Right renal pelvis (tissue), 4 donors: ENCODE measurements around the gene NEK1. TPM values are rescaled to one million over a fixed set of nuclear protein-coding genes. Genes with fewer than 3 reads are reported as not detected.
"Not testable (repeated sequence)": the region's sequence is repeated elsewhere in the genome, so short reads cannot be mapped to it uniquely, and the experiment has no call there.

Experiments used
- DNase-seq, 4 donors: peaks; one replicate each; pipeline ENCODE4 v3.0.0-alpha.2; 2013; ENCODE audit warnings: low read depth in 4 of 4, low spot score in 3 of 4, missing footprints in 1 of 4
- polyA plus RNA-seq, 4 donors: library from polyadenylated mRNA; unstranded; fragments of 120-200 nt; gene quantifications; one replicate each; pipeline ENCODE4 v1.2.1, GENCODE V29; 2013; ENCODE audit not compliant: insufficient read length in 4 of 4

NEK1 gene
- polyA plus RNA-seq, 4 donors: 21.8 to 26.2 (median 23.6) TPM

DNA sequence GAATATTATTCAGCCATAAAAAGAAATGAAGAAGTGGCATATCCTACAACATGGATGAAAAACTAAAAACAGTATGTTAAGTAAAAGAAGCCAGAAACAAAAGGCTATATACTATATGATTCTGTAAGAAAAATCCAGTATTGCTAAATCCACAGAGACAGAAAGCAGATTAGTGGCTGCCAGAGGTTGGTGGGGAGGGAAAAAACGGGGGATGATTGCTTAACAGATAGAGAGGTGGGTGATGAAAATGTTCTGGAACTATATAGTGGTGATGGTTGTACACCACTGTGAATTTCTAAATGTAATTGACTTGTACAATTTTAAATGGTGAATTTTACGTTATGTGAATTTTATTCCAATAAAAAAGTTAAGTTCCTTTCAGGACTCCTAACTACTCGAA is 184.0 kb downstream of the NEK1 start:
- no peak for DNase-seq

DNA sequence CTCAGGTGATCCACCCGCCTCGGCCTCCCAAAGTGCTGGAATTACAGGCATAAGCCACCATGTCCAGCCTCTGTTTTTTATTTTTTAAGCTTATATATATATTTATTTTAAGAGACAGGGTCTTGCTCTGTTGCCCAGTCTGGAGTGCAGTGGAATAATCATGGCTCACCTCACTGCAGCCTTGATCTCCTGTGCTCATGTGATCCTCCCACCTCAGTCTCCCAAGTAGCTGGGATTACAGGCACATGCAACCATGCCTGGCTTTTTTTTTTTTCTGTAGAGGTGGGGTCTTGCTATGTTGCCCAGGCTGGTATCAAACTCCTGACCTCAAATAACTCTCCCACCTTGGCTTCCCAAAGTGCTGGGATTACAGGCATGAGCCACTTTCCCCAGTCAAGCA is 184.7 kb downstream of the NEK1 start:
- not testable (repeated sequence) for DNase-seq

DNA sequence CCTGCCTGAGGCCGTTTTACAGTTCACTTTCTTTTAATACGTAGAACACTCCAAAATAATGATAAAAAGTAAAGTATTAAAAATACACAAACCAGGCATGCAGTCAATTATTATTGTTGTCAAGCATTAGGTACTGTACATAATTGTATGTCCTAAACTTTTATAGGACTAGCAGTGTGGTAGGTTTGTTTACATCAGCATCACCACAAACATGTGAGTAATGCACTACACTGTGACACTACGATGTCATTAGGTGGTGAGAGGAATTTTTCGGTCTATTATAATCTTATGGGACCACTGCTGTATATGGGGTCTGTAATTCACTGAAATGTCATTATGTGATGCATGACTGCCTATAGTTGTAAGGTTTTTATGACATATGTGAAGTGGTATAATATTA is 192.1 kb downstream of the NEK1 start:
- no peak for DNase-seq

DNA sequence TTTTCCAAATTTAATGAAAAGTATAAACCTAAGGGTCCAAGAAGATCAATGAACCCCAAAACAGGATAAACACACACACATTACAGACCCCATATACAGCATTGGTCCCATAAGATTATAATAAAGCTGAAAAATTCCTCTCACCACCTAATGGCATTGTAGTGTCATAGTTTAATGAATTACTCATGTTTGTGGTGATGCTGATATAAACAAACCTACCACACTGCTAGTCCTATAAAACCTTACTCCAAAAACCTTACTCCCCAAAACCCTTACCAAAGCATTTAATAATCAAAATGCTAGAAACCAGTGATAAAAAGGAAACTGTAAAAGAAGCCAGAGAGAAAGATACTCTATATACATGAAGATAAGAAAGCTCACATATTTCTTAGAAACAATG is 193.5 kb downstream of the NEK1 start:
- no peak for DNase-seq

DNA sequence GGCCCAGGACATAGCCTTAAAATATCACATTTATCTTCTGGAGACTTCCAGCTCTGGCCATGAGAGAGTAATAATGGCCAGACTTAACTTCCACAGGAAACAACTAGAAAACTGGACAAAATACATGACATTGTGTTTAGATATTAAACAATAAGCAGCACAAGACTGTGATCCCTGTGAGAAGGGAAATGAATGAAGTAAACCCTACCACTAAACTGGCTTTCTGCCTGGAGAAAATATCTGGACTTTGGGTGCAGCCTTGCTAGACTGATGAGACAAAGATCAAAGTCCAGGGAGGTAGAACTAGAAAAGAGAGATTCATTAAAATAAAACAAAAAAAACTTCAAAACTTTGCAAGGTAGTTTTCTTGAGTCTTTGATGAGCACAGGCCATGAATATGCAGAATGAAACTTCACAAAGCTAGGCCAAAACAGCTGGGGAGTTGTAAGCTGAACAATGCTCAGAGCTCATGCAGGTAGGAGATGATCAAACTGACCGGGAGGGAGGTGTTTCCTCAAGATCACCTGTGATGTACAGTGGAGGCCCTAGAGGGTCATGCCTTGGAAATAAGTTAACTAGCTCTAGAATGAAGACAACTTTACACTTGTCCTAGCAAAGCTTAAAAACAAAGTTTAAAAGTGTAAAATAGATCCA is 194.6 kb downstream of the NEK1 start:
- DNase-seq: no peak

DNA sequence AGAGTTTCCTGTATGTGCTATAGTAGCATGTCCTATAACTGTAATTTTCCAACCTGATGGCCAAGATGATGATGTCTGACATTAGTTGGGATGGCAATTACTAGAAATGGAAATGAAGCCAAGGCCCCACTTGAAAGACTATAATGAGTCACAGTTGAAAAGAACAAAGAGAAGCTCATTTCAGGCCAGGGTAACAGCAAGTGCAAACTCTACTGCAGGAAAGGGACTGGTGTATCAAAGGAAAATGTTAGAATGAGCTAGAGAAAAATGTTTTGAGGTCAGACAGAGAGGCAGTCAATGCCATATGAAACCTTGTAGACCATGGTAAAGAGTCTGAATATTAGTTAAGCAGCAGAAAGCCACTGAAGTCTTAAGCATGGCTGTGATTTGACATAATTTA is 195.4 kb downstream of the NEK1 start:
- no peak for DNase-seq

DNA sequence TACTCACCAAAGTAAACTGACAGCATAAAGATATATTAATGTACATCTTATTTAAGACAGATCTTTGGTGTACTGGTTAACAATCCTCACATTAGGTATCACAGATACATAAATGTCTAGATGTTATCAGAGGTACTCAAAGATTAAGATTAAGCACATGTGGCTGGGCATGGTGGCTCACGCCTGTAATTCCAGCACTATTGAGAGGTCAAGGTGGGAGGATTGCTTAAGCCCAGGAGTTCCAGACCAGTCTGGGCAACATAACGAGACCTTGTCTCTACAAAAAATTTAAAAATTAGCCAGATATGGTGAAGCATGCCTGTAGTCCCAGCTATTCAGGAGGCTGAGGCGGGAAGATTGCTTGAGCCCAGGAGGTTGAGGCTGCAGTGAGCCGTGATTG is 195.9 kb downstream of the NEK1 start:
- DNase-seq: no peak

DNA sequence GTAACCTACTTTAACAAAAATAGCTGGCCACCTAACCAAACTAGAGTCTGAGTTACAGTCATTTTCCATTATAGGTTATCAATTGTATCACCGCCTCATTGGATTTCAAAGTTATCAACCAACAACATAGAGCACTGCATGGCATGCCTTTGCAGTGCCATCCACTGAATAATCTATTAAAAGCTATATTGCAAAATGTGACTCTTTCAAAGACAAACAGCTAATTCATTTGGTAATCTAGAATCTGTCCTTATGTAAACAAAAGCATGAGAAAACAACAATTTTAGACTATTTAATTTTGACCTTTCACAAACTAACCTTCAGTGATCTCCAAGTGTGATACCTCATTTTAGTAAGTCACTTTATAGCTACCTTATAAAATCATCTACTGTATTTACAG is 197.5 kb downstream of the NEK1 start:
- no peak for DNase-seq

DNA sequence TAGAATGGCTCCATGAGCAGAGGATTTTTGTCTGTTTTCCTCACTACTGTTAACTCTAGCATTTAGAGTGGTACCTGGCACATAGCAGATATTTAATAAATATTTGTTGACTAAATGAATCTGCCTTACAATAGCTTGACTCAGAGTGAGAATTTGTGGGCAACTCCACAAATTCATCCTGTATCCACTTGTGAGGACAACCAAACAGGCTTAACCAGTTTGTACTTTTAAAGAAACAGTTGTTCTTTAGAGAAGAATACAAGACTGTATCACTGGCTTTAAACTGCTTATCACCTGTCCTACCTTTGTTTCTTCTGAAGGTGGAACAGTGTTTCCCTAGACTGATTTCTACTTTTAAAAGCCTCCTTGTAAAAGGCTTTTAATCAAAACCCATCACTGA is 200.3 kb downstream of the NEK1 start:
- DNase-seq: no peak

DNA sequence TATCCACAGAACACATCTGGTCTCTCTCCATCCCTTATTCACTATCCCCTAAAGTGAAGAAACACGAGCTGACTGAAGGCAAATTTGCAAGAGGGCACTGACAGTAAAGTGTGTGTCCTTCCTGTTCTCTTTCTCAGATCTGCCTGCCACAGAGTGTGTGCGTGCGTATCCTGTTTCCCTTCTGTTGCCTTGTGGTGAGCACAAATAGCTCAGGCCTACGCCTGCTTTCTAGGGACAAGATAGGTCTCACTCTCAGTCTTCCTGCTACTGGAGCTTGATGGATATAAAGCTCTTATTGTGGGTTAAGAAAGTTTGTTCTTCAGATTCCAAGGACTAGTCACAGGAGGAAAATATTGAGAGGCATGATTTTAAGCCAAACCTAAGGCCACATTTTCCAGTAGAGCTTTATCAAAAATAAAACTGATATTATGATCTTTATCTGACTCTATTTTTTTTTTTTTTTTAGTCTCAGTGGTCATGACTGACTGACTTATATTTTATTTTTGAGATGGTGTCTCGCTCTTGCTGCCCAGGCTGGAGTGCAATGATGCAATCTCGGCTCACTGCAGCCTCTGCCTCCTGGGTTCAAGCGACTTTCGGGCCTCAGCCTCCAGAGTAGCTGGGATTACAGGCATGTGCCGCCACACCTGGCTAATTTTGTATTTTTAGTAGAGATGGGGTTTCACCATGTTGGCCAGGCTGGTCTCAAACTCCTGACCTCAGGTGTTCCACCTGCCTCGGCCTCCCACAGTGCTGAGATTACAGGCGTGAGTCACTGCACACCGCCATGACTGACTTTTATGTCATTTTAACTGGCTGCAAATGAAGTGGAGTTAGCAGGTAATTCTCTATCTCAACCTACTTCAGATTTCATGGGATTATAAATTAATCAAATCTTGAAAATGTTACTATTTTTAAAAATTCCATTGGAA is 201.3 kb downstream of the NEK1 start:
- peak in 3 of 4 donors; percentile 4 to 42 (median 18) for DNase-seq

DNA sequence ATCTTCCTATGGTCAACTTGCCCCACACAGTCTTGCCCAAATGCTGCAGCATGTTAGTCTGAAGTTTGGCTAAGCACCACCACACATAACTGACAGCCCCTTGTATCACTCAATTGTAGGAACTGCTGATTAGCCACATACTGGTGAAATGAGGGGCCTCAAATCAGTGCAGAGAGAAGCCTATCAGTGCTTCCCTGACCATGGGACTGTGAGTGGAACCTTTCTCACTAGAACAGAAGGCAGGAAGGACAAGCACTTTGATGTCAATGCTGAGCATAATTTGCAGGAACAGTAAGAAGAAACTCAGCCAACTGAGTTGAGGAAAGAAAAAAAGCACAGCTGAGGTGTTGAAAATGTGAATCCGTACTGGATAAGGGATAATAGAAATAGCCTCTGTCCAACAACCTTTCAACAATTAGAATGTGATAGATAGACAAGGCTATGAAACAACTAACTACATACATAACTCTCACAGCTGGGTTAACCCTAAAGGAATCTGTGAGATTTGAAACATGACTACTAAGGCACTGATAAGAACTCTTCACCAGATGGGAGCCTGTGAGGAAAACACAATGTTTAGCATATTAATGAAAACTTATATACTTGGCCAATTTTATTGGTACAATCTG is 205.1 kb downstream of the NEK1 start:
- no peak for DNase-seq

DNA sequence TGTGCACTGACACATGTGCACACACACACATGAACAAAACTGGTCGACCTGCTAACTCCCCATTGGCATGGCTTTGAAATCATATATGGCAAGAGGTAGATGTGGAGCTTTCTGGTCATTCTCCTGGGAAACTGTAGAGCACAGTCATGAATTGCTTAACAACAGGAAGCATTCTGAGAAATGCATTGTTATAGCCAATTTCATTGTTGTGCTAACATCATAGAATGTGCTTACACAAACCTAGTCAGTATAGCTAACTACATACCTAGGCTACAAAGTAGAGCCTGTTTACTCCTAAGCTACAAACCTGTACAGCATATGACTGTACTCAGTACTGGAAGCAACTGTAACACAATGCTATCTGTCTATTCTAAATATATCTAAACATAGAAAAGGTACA is 207.4 kb downstream of the NEK1 start:
- no peak for DNase-seq

DNA sequence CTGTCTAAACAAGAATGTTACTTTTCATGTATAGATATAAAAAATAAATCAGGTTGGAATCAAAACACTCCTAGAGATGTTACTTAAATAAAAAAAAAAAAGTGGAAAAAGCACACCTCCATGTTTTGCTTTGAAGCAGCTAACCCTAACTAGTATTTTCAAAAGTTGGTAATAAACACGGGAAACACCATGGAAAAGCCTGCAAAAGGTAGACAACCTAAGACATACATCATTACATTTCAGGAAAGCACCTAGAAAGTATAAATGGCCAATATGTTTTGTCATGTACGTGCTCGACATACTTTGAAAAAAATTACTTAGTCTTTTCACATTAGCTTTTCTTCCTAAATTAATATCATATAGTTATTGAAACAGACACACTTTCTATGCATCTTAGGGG is 211.6 kb downstream of the NEK1 start:
- no peak for DNase-seq

DNA sequence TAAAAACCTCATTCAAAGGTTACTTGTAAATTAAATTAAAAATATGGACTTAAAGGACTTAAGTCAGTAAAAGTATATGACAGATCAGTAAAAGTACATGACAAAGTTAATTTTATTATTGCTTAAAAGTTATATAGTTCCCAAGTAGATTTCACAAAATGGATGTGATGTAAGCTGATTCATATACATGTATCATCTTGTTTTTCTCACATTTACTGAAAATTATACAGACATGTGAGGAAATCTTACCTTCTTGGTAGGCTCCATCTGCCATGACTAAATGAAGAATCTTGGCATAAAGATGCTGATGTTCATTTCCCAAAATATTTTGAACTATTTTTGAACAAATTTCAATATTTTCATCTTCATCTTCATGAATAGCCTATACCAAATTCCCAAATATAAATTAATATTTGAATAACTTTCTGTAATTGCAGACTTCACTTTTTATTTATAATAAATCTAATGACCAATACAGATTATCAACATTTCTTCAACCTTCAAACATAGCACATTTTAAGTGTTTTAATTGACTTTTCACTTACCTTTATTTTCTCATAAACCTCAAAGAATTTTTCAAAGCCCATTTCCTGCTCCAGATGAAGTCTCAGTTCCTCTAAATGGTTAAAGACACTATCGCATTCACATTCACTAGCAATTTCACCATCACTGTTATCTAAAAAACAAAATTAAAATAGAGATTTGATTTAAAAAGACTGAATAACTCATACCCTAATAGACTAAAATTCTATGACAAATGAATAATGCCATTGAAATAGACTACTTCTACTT is 212.2 kb downstream of the NEK1 start:
- no peak for DNase-seq

DNA sequence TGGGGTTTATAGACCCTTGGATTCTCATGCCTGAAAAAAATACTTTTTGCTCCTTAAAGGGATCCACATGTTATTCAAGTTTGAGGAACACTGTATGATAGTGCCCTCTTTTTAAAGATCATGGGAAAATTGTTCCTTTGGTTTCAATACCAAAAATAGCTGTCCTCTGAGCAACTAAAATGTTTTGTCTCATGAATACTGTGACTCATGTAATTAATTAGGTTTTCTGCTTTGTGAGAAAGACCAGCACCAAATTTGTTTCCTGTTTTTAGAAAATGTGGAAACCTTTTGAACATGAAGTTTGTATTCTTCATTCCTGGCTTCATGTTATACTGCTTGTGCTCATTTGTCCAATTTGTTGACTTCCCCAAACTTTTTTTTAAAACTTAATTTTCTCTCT is 214.1 kb downstream of the NEK1 start:
- no peak for DNase-seq

DNA sequence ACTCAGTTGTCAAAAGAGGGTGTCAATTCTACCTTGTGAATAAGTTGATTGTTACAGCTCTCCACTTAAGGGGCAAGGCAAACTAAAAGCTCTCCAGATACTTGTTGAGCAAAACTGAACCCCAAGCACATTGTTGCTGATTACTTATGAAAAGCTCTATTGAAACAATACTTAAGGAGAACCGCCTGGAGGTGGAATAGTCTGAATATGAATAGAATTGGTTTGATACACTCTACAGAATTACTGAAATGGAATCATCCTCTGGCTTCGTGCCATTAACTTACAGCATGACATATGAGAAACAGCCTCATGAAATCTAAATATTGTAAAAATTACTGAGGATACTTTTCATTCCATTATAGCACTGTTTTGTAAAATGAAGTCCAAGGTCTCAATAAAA is 214.6 kb downstream of the NEK1 start:
- no peak for DNase-seq

DNA sequence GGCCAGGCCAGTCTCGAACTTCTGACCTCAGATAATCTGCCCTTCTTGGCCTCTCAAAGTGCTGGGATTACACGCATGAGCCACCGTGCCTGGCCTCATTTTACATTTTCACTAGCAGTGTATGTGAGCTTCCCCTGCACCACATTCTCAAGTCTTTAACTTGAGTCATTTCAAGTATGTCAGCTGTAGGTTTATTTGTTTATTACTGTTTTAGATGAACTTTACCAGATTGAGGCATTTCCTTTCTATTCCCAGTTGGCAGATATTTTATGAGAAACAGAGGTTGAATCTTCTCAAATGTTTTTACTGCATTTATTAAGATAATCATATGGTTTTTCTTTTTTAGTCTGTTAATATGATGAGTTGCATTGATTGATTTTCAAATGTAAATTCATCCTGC is 227.0 kb downstream of the NEK1 start:
- no peak for DNase-seq

DNA sequence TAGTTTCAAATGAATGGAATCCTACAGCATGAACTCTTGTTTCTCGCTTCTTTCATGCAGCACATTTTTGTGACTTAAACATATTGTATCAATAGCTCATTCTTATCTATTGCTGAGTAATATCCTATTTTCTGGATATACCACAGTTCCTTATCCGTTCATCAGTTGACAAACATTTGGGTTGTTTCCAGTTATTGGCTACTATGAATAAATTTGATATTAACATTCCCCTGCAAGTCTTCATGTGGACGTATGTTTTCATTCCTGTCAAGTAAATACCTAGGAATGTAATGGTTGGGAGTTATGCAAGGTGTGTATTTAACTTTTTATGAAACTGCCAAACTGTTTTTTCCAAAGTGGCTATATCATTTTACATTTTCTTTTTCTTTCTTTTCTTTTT is 227.6 kb downstream of the NEK1 start:
- no peak for DNase-seq

DNA sequence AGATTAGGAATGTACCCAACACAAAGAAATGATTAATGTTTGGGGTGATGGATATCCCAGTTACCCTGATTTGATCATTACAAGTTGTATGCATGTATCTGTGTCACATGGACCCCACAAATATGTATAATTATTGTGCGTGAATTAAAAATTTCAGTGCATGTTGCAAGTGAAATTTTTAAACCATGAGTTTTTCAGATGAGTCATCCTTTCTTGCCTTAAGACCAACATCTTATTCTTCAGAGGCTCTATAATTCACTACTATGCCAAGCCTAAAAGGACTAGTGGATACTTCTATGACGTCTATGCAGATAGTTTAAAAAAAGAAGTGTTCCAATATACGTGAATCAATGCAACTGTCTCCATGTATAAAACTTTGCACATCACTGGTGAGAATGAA is 228.7 kb downstream of the NEK1 start:
- no peak for DNase-seq

DNA sequence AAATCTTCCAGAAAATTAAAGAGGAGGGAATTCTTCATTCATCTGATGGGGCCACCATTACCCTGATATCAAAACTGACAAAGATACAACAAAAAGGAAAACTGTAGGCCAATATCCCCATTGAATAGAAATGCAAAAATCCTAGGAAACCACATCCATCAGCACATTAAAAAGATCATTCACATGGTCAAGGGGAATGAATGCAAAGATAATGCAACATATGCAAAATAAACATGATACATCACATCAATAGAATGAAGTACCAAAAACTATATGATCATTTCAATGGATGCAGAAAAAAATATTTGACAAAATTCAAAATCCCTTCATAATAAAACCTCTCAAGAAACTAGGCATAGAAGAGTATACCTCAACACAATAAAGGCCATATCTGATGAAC is 232.7 kb downstream of the NEK1 start:
- no peak for DNase-seq

DNA sequence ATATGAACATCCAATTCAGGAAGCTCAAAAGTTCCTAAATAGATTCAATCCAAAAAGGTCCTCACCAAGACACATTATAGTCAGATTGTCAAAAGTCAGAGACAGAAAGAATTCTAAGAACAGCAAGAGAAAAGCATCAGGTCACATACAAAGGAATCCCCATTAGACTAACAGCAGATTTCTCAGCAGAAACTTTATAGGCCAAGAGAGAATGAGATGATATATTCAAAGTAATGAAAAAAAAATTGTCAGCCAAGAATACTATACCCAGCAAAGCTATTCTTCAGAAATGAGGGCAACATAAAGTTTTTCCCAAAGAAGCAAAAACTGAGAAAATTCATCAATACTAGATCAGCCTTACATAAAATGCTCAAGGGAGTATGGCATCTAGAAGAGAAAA is 235.0 kb downstream of the NEK1 start:
- DNase-seq: no peak
